Vagina (tissue), 2 donors: ENCODE results near the gene LMTK3.

ENCODE experiments used
- POLR2A ChIP-seq, 2 donors: fragments of 450-650 bp; IDR thresholded peaks; one replicate each; pipeline ENCODE4 v1.6.1; 2017; ENCODE audit warnings: antibody characterized with exemption in 2 of 2, mild to moderate bottlenecking in 2 of 2, moderate library complexity in 2 of 2
- TF ChIP-seq, protein P1 (sequence below), 3 experiments: fragments of 450-650 bp in 2 of 3; fragments of 200-600 bp in 1 of 3; sonication (generic) in 1 of 3; IDR thresholded peaks; one replicate each; pipeline ENCODE4 v1.5.1; 2017 to 2019; ENCODE audit warnings: antibody characterized with exemption in 3 of 3, mild to moderate bottlenecking in 2 of 3, moderate library complexity in 2 of 3

- TF ChIP-seq, protein P1, sequence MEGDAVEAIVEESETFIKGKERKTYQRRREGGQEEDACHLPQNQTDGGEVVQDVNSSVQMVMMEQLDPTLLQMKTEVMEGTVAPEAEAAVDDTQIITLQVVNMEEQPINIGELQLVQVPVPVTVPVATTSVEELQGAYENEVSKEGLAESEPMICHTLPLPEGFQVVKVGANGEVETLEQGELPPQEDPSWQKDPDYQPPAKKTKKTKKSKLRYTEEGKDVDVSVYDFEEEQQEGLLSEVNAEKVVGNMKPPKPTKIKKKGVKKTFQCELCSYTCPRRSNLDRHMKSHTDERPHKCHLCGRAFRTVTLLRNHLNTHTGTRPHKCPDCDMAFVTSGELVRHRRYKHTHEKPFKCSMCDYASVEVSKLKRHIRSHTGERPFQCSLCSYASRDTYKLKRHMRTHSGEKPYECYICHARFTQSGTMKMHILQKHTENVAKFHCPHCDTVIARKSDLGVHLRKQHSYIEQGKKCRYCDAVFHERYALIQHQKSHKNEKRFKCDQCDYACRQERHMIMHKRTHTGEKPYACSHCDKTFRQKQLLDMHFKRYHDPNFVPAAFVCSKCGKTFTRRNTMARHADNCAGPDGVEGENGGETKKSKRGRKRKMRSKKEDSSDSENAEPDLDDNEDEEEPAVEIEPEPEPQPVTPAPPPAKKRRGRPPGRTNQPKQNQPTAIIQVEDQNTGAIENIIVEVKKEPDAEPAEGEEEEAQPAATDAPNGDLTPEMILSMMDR (IDR thresholded peaks at IDR 0.05) = no peak
- TF ChIP-seq POLR2A (IDR thresholded peaks at IDR 0.05) = no peak
These were observed 31.6 kb upstream of the LMTK3 start for GRCh38 chr19:48543121-48543710.
